GM12891 (cell line): ENCODE data around the gene SLC22A12.

Experiments used
- PAX5 ChIP-seq: IDR thresholded peaks from 2 replicates; pipeline ENCODE4 v1.6.1; 2011; ENCODE audit warnings: low read length, moderate library complexity, mild to moderate bottlenecking; ENCODE audit not compliant: insufficient read depth, severe bottlenecking
- POLR2A ChIP-seq: IDR thresholded peaks from 2 replicates; pipeline ENCODE4 v1.6.1; 2011; ENCODE audit warnings: low read depth, low read length, control low read depth
- POLR2AphosphoS5 ChIP-seq: IDR thresholded peaks from 2 replicates; pipeline ENCODE4 v1.6.1; 2011; ENCODE audit warnings: low read depth, low read length, control low read depth
- SPI1 ChIP-seq: IDR thresholded peaks from 2 replicates; pipeline ENCODE4 v1.6.1; 2011; ENCODE audit warnings: low read depth, low read length, control low read depth
- TAF1 ChIP-seq: IDR thresholded peaks from 2 replicates; pipeline ENCODE4 v1.6.1; 2011; ENCODE audit warnings: low read depth, low read length, control low read depth

DNA sequence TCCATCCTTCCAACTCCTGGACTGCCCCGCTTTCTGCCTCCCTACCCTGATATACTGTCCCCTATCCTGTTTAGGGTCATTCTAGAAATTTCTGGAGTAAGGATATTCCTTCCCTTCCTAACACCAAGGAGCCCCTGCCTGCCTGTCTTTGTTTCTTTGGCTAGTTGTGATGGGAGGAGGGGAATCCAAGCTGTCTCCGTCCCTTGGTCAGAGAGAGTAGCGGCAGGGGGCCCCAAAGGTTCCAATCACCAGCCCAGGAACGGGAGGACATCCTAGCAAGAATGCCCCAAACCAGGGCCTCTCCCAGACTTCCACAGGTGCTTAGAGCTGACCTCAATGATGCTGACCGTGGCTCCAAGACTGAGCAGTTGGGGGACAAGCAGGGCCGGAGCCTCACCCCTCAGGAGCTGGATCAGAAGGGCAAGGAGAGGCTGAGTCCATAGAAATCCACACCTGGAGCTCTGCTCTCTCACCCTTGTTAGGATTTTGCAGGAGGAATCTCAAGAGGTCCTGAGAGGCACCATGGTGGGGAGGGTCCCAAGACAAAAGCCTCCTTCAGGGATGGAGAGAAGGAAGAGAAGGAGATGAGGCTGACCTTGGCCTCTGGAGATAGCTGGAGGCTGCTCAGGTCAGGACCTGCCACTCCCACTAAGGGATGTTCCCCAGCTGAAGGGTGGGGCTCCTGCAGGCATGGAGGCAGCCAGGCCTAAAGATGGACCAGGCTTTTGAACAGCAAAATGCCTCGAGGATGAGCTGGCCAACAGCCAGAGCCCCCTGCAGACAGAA, 13.6 kb downstream of the SLC22A12 start:
- no peak for TF ChIP-seq SPI1
- no peak for TF ChIP-seq POLR2AphosphoS5
- no peak for TF ChIP-seq POLR2A
- no peak for TF ChIP-seq TAF1
- TF ChIP-seq PAX5, result no peak
